Smooth muscle cell (in vitro differentiated cells): ENCODE measurements around the gene TTLL9. TPM values are rescaled to one million over a fixed set of nuclear protein-coding genes. Genes with fewer than 3 reads are reported as not detected.

Source experiments
- polyA plus RNA-seq: library from polyadenylated mRNA; unstranded; fragments of >200 nt; fragmentation: Nextera tagmentation; extraction: Ambion mirVana; gene quantifications from 2 replicates; pipeline ENCODE4 v1.2.1, GENCODE V29; 2016
- small RNA-seq: library from RNA; depleted of rRNA; stranded (forward); fragments of <200 nt; gene quantifications from one replicate; pipeline ENCODE3, GENCODE V24; 2014
- total RNA-seq: library from RNA; depleted of rRNA; stranded (reverse); fragments of >200 nt; gene quantifications from 2 replicates; pipeline ENCODE4 v1.2.3, GENCODE V29; 2014

TTLL9 gene
- total and polyA plus RNA-seq, 2 experiments from 2014 or later, result 0.13 TPM; not detected in 1

Small RNA genes within 50 kb of the gene (small RNA-seq; reads per million reads assigned to genes)
- gene RNU1-94P, result not detected

Other genes with a start within 250 kb of the TTLL9 start
- not detected in 2 replicates for gene COX4I2, start 232.7 kb upstream of the TTLL9 start, total RNA-seq
- gene COX4I2, start 232.7 kb upstream of the TTLL9 start, polyA plus RNA-seq, result 0.80 and 2.1 TPM in 2 replicates
- gene BCL2L1, start 147.8 kb upstream of the TTLL9 start, total RNA-seq, result 35.5 and 47.0 TPM in 2 replicates
- gene BCL2L1, start 147.8 kb upstream of the TTLL9 start, polyA plus RNA-seq, result 24.8 and 41.1 TPM in 2 replicates
- gene TPX2, start 131.3 kb upstream of the TTLL9 start, total RNA-seq, result 24.5 and 28.3 TPM in 2 replicates
- gene TPX2, start 131.3 kb upstream of the TTLL9 start, polyA plus RNA-seq, result 18.7 and 21.7 TPM in 2 replicates
- 0.09 and 0.54 TPM in 2 replicates for gene MYLK2, start 51.3 kb upstream of the TTLL9 start, total RNA-seq
- gene MYLK2, start 51.3 kb upstream of the TTLL9 start, polyA plus RNA-seq, result 0.22 TPM in 1 of 2 replicates, not detected in the other
- 0.09 and 2.6 TPM in 2 replicates for gene FOXS1, start 25.0 kb upstream of the TTLL9 start, total RNA-seq
- 2.1 and 3.3 TPM in 2 replicates for gene FOXS1, start 25.0 kb upstream of the TTLL9 start, polyA plus RNA-seq
- gene DUSP15, start 107 bp upstream of the TTLL9 start, total RNA-seq, result 10.2 and 13.6 TPM in 2 replicates
- 3.7 and 6.2 TPM in 2 replicates for gene DUSP15, start 107 bp upstream of the TTLL9 start, polyA plus RNA-seq
- 7.0 and 8.1 TPM in 2 replicates for gene PDRG1, start 81.4 kb downstream of the TTLL9 start, total RNA-seq
- 30.3 and 41.6 TPM in 2 replicates for gene PDRG1, start 81.4 kb downstream of the TTLL9 start, polyA plus RNA-seq
- not detected in 2 replicates for gene XKR7, start 97.5 kb downstream of the TTLL9 start, total RNA-seq
- not detected in 2 replicates for gene XKR7, start 97.5 kb downstream of the TTLL9 start, polyA plus RNA-seq
- 0.27 TPM in 1 of 2 replicates, not detected in the other for gene CCM2L, start 139.8 kb downstream of the TTLL9 start, total RNA-seq
- gene CCM2L, start 139.8 kb downstream of the TTLL9 start, polyA plus RNA-seq, result 0.27 TPM in 1 of 2 replicates, not detected in the other
- gene HCK, start 181.6 kb downstream of the TTLL9 start, total RNA-seq, result 2.0 and 2.5 TPM in 2 replicates
- 2.1 and 2.4 TPM in 2 replicates for gene HCK, start 181.6 kb downstream of the TTLL9 start, polyA plus RNA-seq
- 59.2 and 75.8 TPM in 2 replicates for gene TM9SF4, start 239.1 kb downstream of the TTLL9 start, total RNA-seq
- 73.9 and 90.2 TPM in 2 replicates for gene TM9SF4, start 239.1 kb downstream of the TTLL9 start, polyA plus RNA-seq